Measurements from ENCODE around the gene MAP3K2.

The MAP3K2 gene

GRCh38 chr2:127351603-127352002 lies 36.2 kb downstream of the MAP3K2 start:
- DNase-seq (ENCODE audit: extremely low read depth, low read depth) = no peak
- no peak for TF ChIP-seq CTCF (IDR thresholded peaks at IDR 0.05; ENCODE audit: low read depth, low read length)

- no peak for DNase-seq (ENCODE audit: extremely low read depth, low read depth)
Measured at GRCh38 chr2:127348426-127349000, 39.3 kb downstream of the MAP3K2 start.

GRCh38 chr2:127347734-127348392 lies 39.9 kb downstream of the MAP3K2 start:
- TF ChIP-seq CTCF (IDR thresholded peaks at IDR 0.05; ENCODE audit: low read depth, low read length) = no peak

More at GRCh38 chr2:127348426-127349000, 39.3 kb downstream of the MAP3K2 start:
- TF ChIP-seq CTCF (IDR thresholded peaks at IDR 0.05; ENCODE audit: low read depth, low read length) = no peak

GRCh38 chr2:127347015-127347414 lies 40.8 kb downstream of the MAP3K2 start:
- no peak for DNase-seq (ENCODE audit: extremely low read depth, low read depth)
- TF ChIP-seq CTCF (IDR thresholded peaks at IDR 0.05; ENCODE audit: low read depth, low read length) = no peak

More at GRCh38 chr2:127347734-127348392, 39.9 kb downstream of the MAP3K2 start:
- no peak for DNase-seq (ENCODE audit: extremely low read depth, low read depth)

- no peak for TF ChIP-seq CTCF (IDR thresholded peaks at IDR 0.05; ENCODE audit: low read depth, low read length)
- no peak for DNase-seq (ENCODE audit: extremely low read depth, low read depth)
Measured at GRCh38 chr2:127343277-127343676, 44.5 kb downstream of the MAP3K2 start.

- DNase-seq (ENCODE audit: extremely low read depth, low read depth) = no peak
- no peak for TF ChIP-seq CTCF (IDR thresholded peaks at IDR 0.05; ENCODE audit: low read depth, low read length)
Measured at GRCh38 chr2:127342101-127342500, 45.7 kb downstream of the MAP3K2 start.

GRCh38 chr2:127332335-127332734 lies 55.4 kb downstream of the MAP3K2 start:
- DNase-seq (ENCODE audit: extremely low read depth, low read depth) = no peak
- TF ChIP-seq CTCF (IDR thresholded peaks at IDR 0.05; ENCODE audit: low read depth, low read length) = no peak
